Endothelial cell of umbilical vein (primary cell): ENCODE data around the gene GALNT2. TPM values are rescaled to one million over a fixed set of nuclear protein-coding genes. Genes with fewer than 3 reads are reported as not detected.

ENCODE experiments used
- BruUV-seq: library from RNA; stranded (reverse); fragments of 400-500 nt; replicated peaks from 2 replicates; lab custom pipeline; 2021; lab: Mats Ljungman, UMichigan
- CTCF ChIA-PET: fragments of 300-600, 350-600 bp; sonication (Branson Sonifier 250); formaldehyde crosslinking; loops from one replicate; lab custom pipeline; 2021; ENCODE audit warnings: antibody characterized with exemption, inconsistent platforms; lab: Charles Lee
- POLR2A ChIA-PET: fragments of 300-600, 350-600 bp; sonication (Branson Sonifier 250); formaldehyde crosslinking; loops from one replicate; lab custom pipeline; 2021; ENCODE audit warnings: antibody characterized with exemption, inconsistent platforms; lab: Charles Lee
- DNase-seq: peaks from one replicate; pipeline ENCODE4 v3.0.0-alpha.2; 2011; ENCODE audit warnings: low read depth, low spot score
- FAIRE-seq: peaks from 2 replicates; lab custom pipeline; 2011; peaks lifted over from hg19 to GRCh38; lab: Jason Lieb, UNC
- H2AFZ ChIP-seq: 2 replicates; pipeline ENCODE4 v1.6.0; 2012; ENCODE audit warnings: low read depth, low read length, control low read depth, inconsistent platforms
- H3K27ac ChIP-seq: 2 replicates; pipeline ENCODE4 v1.5.1; 2011; ENCODE audit warnings: low read depth, mild to moderate bottlenecking, control low read depth, low read length, moderate library complexity; ENCODE audit not compliant: insufficient read depth
- H3K27me3 ChIP-seq, 2 experiments: 2 replicates each; pipeline versions ENCODE4 v1.6.0 to v1.6.1; 2011; ENCODE audit warnings: low read length in 2 of 2, mixed read lengths in 1 of 2; ENCODE audit not compliant: control insufficient read depth in 2 of 2, insufficient read depth in 2 of 2
- H3K36me3 ChIP-seq, 2 experiments: 2 replicates in 1 of 2; 3 replicates in 1 of 2; pipeline ENCODE4 v1.5.1; 2011; ENCODE audit warnings: low read length in 2 of 2, mild to moderate bottlenecking in 1 of 2, moderate library complexity in 1 of 2; ENCODE audit not compliant: control insufficient read depth in 2 of 2, insufficient read depth in 2 of 2; ENCODE audit errors: extremely low read depth in 1 of 2
- H3K4me1 ChIP-seq: 3 replicates; pipeline ENCODE4 v1.5.1; 2011; ENCODE audit warnings: mild to moderate bottlenecking, low read length; ENCODE audit not compliant: control insufficient read depth, insufficient read depth; ENCODE audit errors: extremely low read depth
- H3K4me2 ChIP-seq: 2 replicates; pipeline ENCODE4 v1.6.1; 2011; ENCODE audit warnings: low read length, control low read depth, mixed read lengths; ENCODE audit not compliant: insufficient read depth
- H3K4me3 ChIP-seq, 3 experiments: fragments of 200-600 bp in 1 of 3; sonication (generic), shearing (Covaris generic) in 1 of 3; replicated peaks in 1 of 3; 2 replicates each; pipeline ENCODE4 v1.5.1; 2011 to 2016; ENCODE audit warnings: control low read depth in 3 of 3, low read length in 3 of 3, mild to moderate bottlenecking in 2 of 3, inconsistent platforms in 1 of 3, low read depth in 1 of 3, moderate library complexity in 1 of 3; ENCODE audit not compliant: insufficient read depth in 1 of 3
- H3K79me2 ChIP-seq: 2 replicates; pipeline ENCODE4 v1.6.0; 2012; ENCODE audit warnings: low read length, inconsistent platforms; ENCODE audit not compliant: control insufficient read depth, insufficient read depth
- H3K9ac ChIP-seq: replicated peaks from 2 replicates; pipeline ENCODE3; 2011; ENCODE audit warnings: low read length, control low read depth; ENCODE audit not compliant: insufficient read depth; ENCODE audit errors: extremely low read depth
- H3K9me1 ChIP-seq: replicated peaks from 3 replicates; pipeline ENCODE4 v1.6.0; 2011; ENCODE audit warnings: mild to moderate bottlenecking, low read length; ENCODE audit not compliant: control insufficient read depth, insufficient read depth; ENCODE audit errors: extremely low read depth
- H3K9me3 ChIP-seq: replicated peaks from 2 replicates; pipeline ENCODE4 v1.5.1; 2012; ENCODE audit warnings: low read length, inconsistent platforms; ENCODE audit not compliant: control insufficient read depth, insufficient read depth
- H4K20me1 ChIP-seq: replicated peaks from 2 replicates; pipeline ENCODE3; 2011; ENCODE audit warnings: mild to moderate bottlenecking, low read length; ENCODE audit not compliant: control insufficient read depth, insufficient read depth; ENCODE audit errors: extremely low read depth
- EZH2 ChIP-seq: IDR thresholded peaks from 2 replicates; pipeline ENCODE4 v1.6.1; 2012; ENCODE audit warnings: borderline replicate concordance, low read depth, mild to moderate bottlenecking, moderate library complexity, low read length, inconsistent platforms; ENCODE audit not compliant: severe bottlenecking
- FOS ChIP-seq: IDR thresholded peaks from 2 replicates; pipeline ENCODE4 v1.6.1; 2011; ENCODE audit warnings: mild to moderate bottlenecking, low read length, moderate library complexity, borderline replicate concordance; ENCODE audit not compliant: insufficient read depth
- GATA2 ChIP-seq: IDR thresholded peaks from 2 replicates; pipeline ENCODE4 v1.7.0; 2011; ENCODE audit warnings: low read depth, mild to moderate bottlenecking, moderate library complexity, mixed read lengths, low read length; ENCODE audit not compliant: insufficient read length, insufficient read depth
- JUN ChIP-seq: IDR thresholded peaks from 2 replicates; pipeline ENCODE4 v1.6.1; 2011; ENCODE audit warnings: borderline replicate concordance, low read depth; ENCODE audit not compliant: insufficient read length, insufficient read depth
- MAX ChIP-seq: IDR thresholded peaks from 2 replicates; pipeline ENCODE4 v1.6.1; 2011; ENCODE audit not compliant: insufficient read depth, insufficient read length
- MYC ChIP-seq: IDR thresholded peaks from one replicate; pipeline ENCODE4 v1.6.1; 2011; ENCODE audit warnings: mild to moderate bottlenecking, low read depth, low read length
- POLR2A ChIP-seq: IDR thresholded peaks from 2 replicates; pipeline ENCODE4 v1.6.1; 2012; ENCODE audit warnings: low read depth, mild to moderate bottlenecking, control low read depth, low read length
- POLR2AphosphoS5 ChIP-seq: IDR thresholded peaks from 2 replicates; pipeline ENCODE4 v1.6.1; 2012; ENCODE audit warnings: low read depth, mild to moderate bottlenecking, control low read depth, low read length, moderate library complexity; ENCODE audit not compliant: insufficient read depth
- dilution Hi-C: fragments of 300-500 bp; cut with MboI; formaldehyde crosslinking; loops from one replicate; pipeline ENCODE4 v1.15.0; 2019; ENCODE audit warnings: low sequenced_read_pairs; ENCODE audit not compliant: extremely low pct_ligation_motif_present
- intact Hi-C: fragments of 100-400 bp; cut with micrococcal nuclease; formaldehyde crosslinking; loops from one replicate; pipeline ENCODE4 v1.10.0; 2022
- polyA plus RNA-seq, 4 experiments: library from polyadenylated mRNA; depleted of rRNA in 3 of 4; stranded (reverse) in 3 of 4; unstranded in 1 of 4; fragments of >200 nt; gene quantifications; 2 replicates each; pipeline versions ENCODE4 v1.2.1 to v1.2.3, GENCODE V29; 2011 to 2012; ENCODE audit warnings: missing spikeins in 1 of 4
- total RNA-seq: library from RNA; stranded (reverse); gene quantifications from 2 replicates; pipeline ENCODE4 v1.2.3, GENCODE V29; 2021
- TF ChIP-seq, protein P1 (sequence below), 2 donors: IDR thresholded peaks; 1 replicate in 1 of 2; 2 replicates in 1 of 2; pipeline ENCODE4 v1.5.1; 2011; ENCODE audit warnings: low read length in 2 of 2, mild to moderate bottlenecking in 2 of 2, moderate library complexity in 2 of 2, control low read depth in 1 of 2, inconsistent platforms in 1 of 2, low read depth in 1 of 2; ENCODE audit not compliant: insufficient read depth in 1 of 2; ENCODE audit errors: extremely low read depth in 1 of 2

The GALNT2 gene
- total and polyA plus RNA-seq, 2 donors (not counting 3 experiments of a cell fraction or from before 2014, with no cell fraction given), result 56.3 to 77.5 TPM

- Histone ChIP-seq H3K79me2 (no peaks in the 10 kb centered on the region), H2AFZ (no peak overlapping the region), H3K36me3 (no peaks in the 10 kb centered on the region), H3K9me1 (no peaks in the 10 kb centered on the region), H3K27ac (no peak overlapping the region), H3K4me3 (no peak overlapping the region), H3K4me1 (no peaks in the 10 kb centered on the region), H3K9me3 (no peaks in the 10 kb centered on the region), H3K9ac (no peak overlapping the region), H3K4me2 (no peak overlapping the region), H3K27me3 (no peaks in the 10 kb centered on the region), H4K20me1 (no peaks in the 10 kb centered on the region)
- dilution Hi-C loops, result no loop called here
- no peak for FAIRE-seq
- intact Hi-C loops, result no loop called here
- no peak for TF ChIP-seq EZH2
- no peak for TF ChIP-seq GATA2
- no peak for TF ChIP-seq POLR2A
- no peak for TF ChIP-seq POLR2AphosphoS5
- TF ChIP-seq JUN, result no peak
- no peak for TF ChIP-seq MAX
- TF ChIP-seq, protein P1, sequence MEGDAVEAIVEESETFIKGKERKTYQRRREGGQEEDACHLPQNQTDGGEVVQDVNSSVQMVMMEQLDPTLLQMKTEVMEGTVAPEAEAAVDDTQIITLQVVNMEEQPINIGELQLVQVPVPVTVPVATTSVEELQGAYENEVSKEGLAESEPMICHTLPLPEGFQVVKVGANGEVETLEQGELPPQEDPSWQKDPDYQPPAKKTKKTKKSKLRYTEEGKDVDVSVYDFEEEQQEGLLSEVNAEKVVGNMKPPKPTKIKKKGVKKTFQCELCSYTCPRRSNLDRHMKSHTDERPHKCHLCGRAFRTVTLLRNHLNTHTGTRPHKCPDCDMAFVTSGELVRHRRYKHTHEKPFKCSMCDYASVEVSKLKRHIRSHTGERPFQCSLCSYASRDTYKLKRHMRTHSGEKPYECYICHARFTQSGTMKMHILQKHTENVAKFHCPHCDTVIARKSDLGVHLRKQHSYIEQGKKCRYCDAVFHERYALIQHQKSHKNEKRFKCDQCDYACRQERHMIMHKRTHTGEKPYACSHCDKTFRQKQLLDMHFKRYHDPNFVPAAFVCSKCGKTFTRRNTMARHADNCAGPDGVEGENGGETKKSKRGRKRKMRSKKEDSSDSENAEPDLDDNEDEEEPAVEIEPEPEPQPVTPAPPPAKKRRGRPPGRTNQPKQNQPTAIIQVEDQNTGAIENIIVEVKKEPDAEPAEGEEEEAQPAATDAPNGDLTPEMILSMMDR (IDR thresholded peaks at IDR 0.05; ENCODE audit: extremely low read depth in 1 of 2, insufficient read depth in 1 of 2, low read depth in 1 of 2, low read length in 2 of 2), result no peak
- TF ChIP-seq MYC, result no peak
- no peak for TF ChIP-seq FOS
- no TSS peak for BruUV-seq
- ChIA-PET CTCF (interaction anchor here (2.9 kb wide), 1 partner anchor 19 kb away, joined by 8 read pairs; no protein-coding TSS in a partner anchor), POLR2A (no interaction called here)
- DNase-seq, result no peak
These were observed 166.7 kb downstream of the GALNT2 start for GRCh38 chr1:230233786-230234185.
